Lower leg skin (tissue), 3 donors: ENCODE results near the gene ATP8A2.

Experiments
- POLR2A ChIP-seq, 2 donors: fragments of 450-650 bp; IDR thresholded peaks; one replicate each; pipeline ENCODE4 v1.6.1; 2016 to 2017; ENCODE audit warnings: antibody characterized with exemption in 2 of 2, mild to moderate bottlenecking in 1 of 2, moderate library complexity in 1 of 2
- TF ChIP-seq, protein P1 (sequence below), 3 donors: fragments of 450-650 bp; IDR thresholded peaks; one replicate each; pipeline ENCODE4 v1.5.1; 2016; ENCODE audit warnings: antibody characterized with exemption in 3 of 3, mild to moderate bottlenecking in 3 of 3, moderate library complexity in 2 of 3

- TF ChIP-seq, protein P1, sequence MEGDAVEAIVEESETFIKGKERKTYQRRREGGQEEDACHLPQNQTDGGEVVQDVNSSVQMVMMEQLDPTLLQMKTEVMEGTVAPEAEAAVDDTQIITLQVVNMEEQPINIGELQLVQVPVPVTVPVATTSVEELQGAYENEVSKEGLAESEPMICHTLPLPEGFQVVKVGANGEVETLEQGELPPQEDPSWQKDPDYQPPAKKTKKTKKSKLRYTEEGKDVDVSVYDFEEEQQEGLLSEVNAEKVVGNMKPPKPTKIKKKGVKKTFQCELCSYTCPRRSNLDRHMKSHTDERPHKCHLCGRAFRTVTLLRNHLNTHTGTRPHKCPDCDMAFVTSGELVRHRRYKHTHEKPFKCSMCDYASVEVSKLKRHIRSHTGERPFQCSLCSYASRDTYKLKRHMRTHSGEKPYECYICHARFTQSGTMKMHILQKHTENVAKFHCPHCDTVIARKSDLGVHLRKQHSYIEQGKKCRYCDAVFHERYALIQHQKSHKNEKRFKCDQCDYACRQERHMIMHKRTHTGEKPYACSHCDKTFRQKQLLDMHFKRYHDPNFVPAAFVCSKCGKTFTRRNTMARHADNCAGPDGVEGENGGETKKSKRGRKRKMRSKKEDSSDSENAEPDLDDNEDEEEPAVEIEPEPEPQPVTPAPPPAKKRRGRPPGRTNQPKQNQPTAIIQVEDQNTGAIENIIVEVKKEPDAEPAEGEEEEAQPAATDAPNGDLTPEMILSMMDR (IDR thresholded peaks at IDR 0.05): no peak
- TF ChIP-seq POLR2A (IDR thresholded peaks at IDR 0.05): no peak
These were observed 427.2 kb downstream of the ATP8A2 start for GRCh38 chr13:25798998-25799397.
